Choroid plexus epithelial cell (primary cell): Measurements from ENCODE around the gene ARAP2.

Experiments used
- DNase-seq: peaks from one replicate; pipeline ENCODE4 v3.0.0-alpha.2; 2010; ENCODE audit warnings: low read depth
- H3K4me3 ChIP-seq: 2 replicates; pipeline ENCODE4 v1.5.1; 2011; ENCODE audit warnings: low read depth, mild to moderate bottlenecking, control low read depth, low read length, moderate library complexity
- CTCF ChIP-seq: conservative IDR thresholded peaks from 2 replicates; pipeline ENCODE4 v1.5.1; 2011; ENCODE audit warnings: low read depth, mild to moderate bottlenecking, control low read depth, inconsistent platforms, low read length, moderate library complexity

The ARAP2 gene

GRCh38 chr4:36072529-36072928 lies 171.8 kb downstream of the ARAP2 start:
- TF ChIP-seq CTCF: no peak
- no peak overlapping the region for H3K4me3 ChIP-seq
- no peak for DNase-seq

DNA sequence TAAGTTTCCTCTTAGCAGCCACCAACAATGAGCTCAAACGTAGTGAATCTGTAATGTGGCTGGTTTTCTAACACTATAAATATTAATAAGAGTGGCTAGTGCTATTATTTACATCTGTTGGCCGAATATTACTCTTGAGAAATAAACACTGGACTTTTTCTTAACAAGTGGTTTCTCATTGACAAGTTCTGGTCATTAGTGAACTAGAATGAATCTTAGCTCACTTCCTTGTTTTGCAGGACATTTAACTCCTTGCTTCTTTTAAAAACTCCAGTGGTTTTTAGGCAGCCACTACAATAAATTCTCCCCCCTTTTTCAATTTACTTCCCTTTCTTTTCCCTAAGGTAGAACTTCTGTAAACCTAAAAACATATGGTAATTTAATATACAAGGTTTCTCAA lies 177.2 kb downstream of the ARAP2 start:
- TF ChIP-seq CTCF: no peak
- no peak for DNase-seq
- no peak overlapping the region for H3K4me3 ChIP-seq

DNA sequence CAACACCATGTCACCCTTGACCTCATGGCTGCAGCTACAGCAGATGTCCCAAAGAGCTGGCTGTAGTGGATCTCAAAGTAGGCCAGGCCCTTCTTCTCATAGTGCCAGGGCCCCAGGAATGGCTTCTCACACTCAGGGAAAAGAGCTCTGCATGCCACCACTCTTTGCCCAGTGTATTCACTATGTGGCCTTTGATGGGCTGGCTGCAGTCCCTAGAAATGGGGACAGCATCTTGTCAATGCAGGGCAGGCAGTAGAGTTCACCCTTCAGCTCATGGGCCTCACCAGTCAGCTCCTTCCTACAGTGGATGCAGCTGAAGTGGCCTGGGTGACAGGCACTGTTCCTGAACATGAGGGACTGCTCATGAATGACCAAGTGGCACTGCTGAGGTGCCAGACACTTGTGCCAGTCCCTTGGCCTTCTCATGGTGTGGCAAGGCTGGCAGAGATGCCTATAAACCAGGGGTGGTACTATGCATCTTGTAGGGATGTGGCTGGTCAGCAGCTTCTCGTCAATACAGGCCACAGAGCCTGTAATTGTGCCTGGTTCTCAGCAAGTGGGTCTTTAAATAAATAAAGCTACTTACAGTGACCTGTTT lies 178.9 kb downstream of the ARAP2 start:
- no peak for TF ChIP-seq CTCF
- no peak for DNase-seq
- no peak overlapping the region for H3K4me3 ChIP-seq

DNA sequence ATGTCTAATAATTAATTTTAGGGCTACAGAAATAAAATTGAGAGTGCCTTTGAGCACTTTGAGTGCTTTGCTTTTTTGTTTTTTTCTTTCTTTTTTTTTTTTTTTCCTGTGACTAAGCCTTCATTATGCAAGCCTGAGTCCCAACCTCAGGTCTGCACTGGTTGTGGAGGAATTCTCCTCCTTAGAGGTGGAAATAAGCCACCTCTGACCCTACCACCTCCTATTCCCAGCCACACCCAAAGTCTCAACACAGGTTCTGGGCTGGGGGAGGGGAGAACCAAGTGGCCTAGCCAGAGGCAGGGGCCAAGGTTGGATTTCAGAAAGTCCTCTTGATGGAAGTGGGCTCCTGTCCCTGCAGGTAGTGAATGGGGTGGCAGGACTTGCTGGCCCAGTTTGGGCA lies 180.2 kb downstream of the ARAP2 start:
- peak; percentile 1 for DNase-seq
- TF ChIP-seq CTCF: no peak
- H3K4me3 ChIP-seq: no peak overlapping the region

GRCh38 chr4:36056136-36056535 lies 188.2 kb downstream of the ARAP2 start:
- no peak for DNase-seq
- H3K4me3 ChIP-seq: no peak overlapping the region
- TF ChIP-seq CTCF: no peak

- peak; percentile 2 for DNase-seq
- no peak overlapping the region for H3K4me3 ChIP-seq
- no peak for TF ChIP-seq CTCF
Measured at GRCh38 chr4:36054694-36055422, 189.5 kb downstream of the ARAP2 start.

DNA sequence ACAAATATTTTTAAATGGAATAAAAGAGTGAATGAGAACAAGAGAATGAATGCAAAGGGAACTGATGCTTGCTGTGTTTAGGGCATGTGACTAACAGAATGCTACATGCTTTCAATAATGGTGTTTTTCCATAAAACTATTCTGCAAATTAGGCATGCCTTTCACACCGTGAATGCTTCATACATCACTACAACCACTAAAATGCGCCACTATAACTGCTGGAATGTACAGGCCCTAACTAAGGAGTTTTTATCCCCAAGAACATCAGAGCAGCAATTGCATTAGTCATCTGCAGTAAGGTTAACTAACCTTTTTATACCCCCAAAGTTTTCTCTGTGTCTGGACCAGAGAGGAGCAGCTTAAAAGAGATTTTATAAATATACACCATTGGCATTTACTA lies 190.4 kb downstream of the ARAP2 start:
- peak; percentile 46 for DNase-seq
- TF ChIP-seq CTCF: no peak
- H3K4me3 ChIP-seq: no peak overlapping the region
